Measurements from ENCODE around the gene ALK.

Gene ALK

GRCh38 chr2:29426354-29426753 is 495.0 kb downstream of the ALK start:
- DNase-seq: no peak
- no peak for TF ChIP-seq CTCF (IDR thresholded peaks at IDR 0.05; ENCODE audit: low read depth, low read length)

GRCh38 chr2:29425866-29426265 is 495.5 kb downstream of the ALK start:
- no peak for TF ChIP-seq CTCF (IDR thresholded peaks at IDR 0.05; ENCODE audit: low read depth, low read length)
- Histone ChIP-seq H3K27me3 (ENCODE audit: insufficient read depth, low read depth, severe bottlenecking) (no peaks in the 10 kb centered on the region), H3K4me3 (ENCODE audit: low read depth, low read length) (no peak overlapping the region), H3K36me3 (no peaks in the 10 kb centered on the region), H3K9me3 (ENCODE audit: severe bottlenecking) (no peaks in the 10 kb centered on the region), H3K27ac (no peak overlapping the region)
- no peak for DNase-seq

More at GRCh38 chr2:29426354-29426753, 495.0 kb downstream of the ALK start:
- H3K36me3 ChIP-seq: no peaks in the 10 kb centered on the region
- no peaks in the 10 kb centered on the region for H3K27me3 ChIP-seq (ENCODE audit: insufficient read depth, low read depth, severe bottlenecking)
- no peak overlapping the region for H3K4me3 ChIP-seq (ENCODE audit: low read depth, low read length)
- no peaks in the 10 kb centered on the region for H3K9me3 ChIP-seq (ENCODE audit: severe bottlenecking)
- no peak overlapping the region for H3K27ac ChIP-seq

- Histone ChIP-seq H3K4me3 (ENCODE audit: low read depth, low read length) (no peak overlapping the region), H3K9me3 (ENCODE audit: severe bottlenecking) (no peaks in the 10 kb centered on the region), H3K27ac (no peak overlapping the region), H3K36me3 (no peaks in the 10 kb centered on the region), H3K27me3 (ENCODE audit: insufficient read depth, low read depth, severe bottlenecking) (no peaks in the 10 kb centered on the region)
- TF ChIP-seq CTCF (IDR thresholded peaks at IDR 0.05; ENCODE audit: low read depth, low read length): no peak
- DNase-seq: no peak
Measured at GRCh38 chr2:29423061-29423666, 498.2 kb downstream of the ALK start.

- Histone ChIP-seq H3K4me3 (ENCODE audit: low read depth, low read length) (no peak overlapping the region), H3K9me3 (ENCODE audit: severe bottlenecking) (no peaks in the 10 kb centered on the region), H3K27me3 (ENCODE audit: insufficient read depth, low read depth, severe bottlenecking) (no peaks in the 10 kb centered on the region), H3K36me3 (no peaks in the 10 kb centered on the region), H3K27ac (no peak overlapping the region)
- no peak for TF ChIP-seq CTCF (IDR thresholded peaks at IDR 0.05; ENCODE audit: low read depth, low read length)
- no peak for DNase-seq
Measured at GRCh38 chr2:29420999-29421782, 500.2 kb downstream of the ALK start.

- no peak for TF ChIP-seq CTCF (IDR thresholded peaks at IDR 0.05; ENCODE audit: low read depth, low read length)
- Histone ChIP-seq H3K36me3 (no peaks in the 10 kb centered on the region), H3K27me3 (ENCODE audit: insufficient read depth, low read depth, severe bottlenecking) (no peaks in the 10 kb centered on the region)
Measured at GRCh38 chr2:29420464-29420863, 500.9 kb downstream of the ALK start.

More at GRCh38 chr2:29420464-29420863, 500.9 kb downstream of the ALK start:
- DNase-seq: no peak
- no peak overlapping the region for H3K4me3 ChIP-seq (ENCODE audit: low read depth, low read length)
- no peaks in the 10 kb centered on the region for H3K9me3 ChIP-seq (ENCODE audit: severe bottlenecking)
- H3K27ac ChIP-seq: no peak overlapping the region

Measured in WERI-Rb-1 (cell line).